ENCODE data around the gene TTLL8.

TTLL8 gene

DNA sequence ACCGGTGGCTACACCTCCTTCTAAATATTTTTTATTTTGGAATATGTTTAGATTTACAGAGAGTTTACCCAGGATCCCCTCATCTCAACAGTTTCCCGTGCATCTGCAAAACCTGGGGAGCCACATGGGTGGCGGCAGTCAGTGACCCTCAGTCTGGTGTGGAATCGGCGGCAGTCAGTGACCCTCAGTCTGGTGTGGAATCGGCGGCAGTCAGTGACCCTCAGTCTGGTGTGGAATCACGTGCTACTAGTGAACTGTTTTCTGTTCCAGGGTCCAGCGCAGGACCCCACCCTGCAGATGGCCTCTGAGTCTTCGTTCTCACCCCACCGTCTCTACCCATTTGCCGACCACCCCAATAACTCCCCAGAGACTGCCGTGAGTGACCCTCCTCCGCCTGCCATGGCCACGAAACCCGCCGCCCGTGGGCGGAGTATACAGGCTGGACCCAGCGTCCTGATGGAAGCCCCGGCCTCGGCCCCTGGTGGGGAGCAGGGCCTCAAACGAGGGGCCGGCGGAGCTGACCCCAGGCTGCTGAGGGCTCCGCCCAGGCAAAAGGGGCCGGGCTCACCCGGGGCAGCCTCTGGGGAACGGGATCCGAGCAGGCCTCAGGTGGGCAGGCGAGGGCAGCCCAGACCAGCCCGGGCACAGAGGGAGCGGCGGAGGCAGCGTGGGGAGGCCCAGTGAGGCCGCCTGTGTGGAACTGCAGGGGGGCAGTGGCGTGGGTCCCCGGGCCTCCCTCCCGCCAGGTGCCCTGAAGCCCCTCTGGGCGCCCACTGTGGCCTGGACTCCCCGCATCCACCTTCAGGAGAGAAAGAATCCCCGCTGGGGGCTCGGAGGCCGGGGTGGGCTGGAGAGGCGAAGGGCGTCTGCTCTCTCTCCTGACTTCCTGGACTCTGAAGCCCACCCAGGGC is 48.1 kb downstream of the TTLL8 start:
- TF ChIP-seq SUZ12 (IDR thresholded peaks at IDR 0.05) (no peak), BHLHE40 (IDR thresholded peaks at IDR 0.05; ENCODE audit: borderline replicate concordance) (no peak), TARDBP (IDR thresholded peaks at IDR 0.05) (no peak), HDGF (IDR thresholded peaks at IDR 0.05; ENCODE audit: borderline replicate concordance) (no peak), ELF4 (IDR thresholded peaks at IDR 0.05) (no peak), L3MBTL2 (conservative IDR thresholded peaks at IDR 0.05) (no peak), FOXK2 (IDR thresholded peaks at IDR 0.05) (no peak), CTBP1 (IDR thresholded peaks at IDR 0.05; ENCODE audit: borderline replicate concordance) (no peak), NFRKB (IDR thresholded peaks at IDR 0.05) (no peak), ARNT (IDR thresholded peaks at IDR 0.05) (no peak), LEF1 (IDR thresholded peaks at IDR 0.05; ENCODE audit: borderline replicate concordance) (no peak), ZNF384 (IDR thresholded peaks at IDR 0.05) (no peak), FOXA1 (IDR thresholded peaks at IDR 0.05) (no peak), SP1 (IDR thresholded peaks at IDR 0.05) (no peak), FOXM1 (IDR thresholded peaks at IDR 0.05; ENCODE audit: borderline replicate concordance) (no peak)
- TF ChIP-seq, protein P1, sequence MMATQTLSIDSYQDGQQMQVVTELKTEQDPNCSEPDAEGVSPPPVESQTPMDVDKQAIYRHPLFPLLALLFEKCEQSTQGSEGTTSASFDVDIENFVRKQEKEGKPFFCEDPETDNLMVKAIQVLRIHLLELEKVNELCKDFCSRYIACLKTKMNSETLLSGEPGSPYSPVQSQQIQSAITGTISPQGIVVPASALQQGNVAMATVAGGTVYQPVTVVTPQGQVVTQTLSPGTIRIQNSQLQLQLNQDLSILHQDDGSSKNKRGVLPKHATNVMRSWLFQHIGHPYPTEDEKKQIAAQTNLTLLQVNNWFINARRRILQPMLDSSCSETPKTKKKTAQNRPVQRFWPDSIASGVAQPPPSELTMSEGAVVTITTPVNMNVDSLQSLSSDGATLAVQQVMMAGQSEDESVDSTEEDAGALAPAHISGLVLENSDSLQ (IDR thresholded peaks at IDR 0.05) = no peak
- CTCF ChIA-PET = no interaction called here
- no peak for DNase-seq (ENCODE audit: extremely low spot score)
- POLR2A ChIA-PET = no interaction called here

DNA sequence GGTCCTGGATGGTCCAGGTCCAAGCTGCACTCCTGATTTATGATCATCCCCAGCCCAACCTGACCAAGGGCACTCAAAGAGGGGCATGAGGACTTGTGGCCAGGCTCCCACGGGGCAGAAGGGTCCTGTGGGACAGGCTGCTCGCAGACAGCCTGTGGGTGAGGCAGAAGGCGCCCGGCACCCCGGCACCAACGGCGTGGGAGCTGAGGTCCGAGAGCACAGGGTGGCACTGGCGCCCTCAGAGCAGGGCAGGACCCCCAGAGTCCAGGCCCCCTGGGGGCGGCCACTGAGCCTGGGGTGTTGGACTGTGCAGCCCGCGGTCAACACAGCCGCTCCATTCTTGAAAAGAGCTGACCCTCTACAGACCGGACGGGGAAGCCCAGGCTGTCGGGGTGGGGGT is 48.8 kb downstream of the TTLL8 start:
- CTCF ChIA-PET = no interaction called here
- POLR2A ChIA-PET = no interaction called here
- TF ChIP-seq SUZ12 (IDR thresholded peaks at IDR 0.05) (no peak), LEF1 (IDR thresholded peaks at IDR 0.05; ENCODE audit: borderline replicate concordance) (no peak), FOXK2 (IDR thresholded peaks at IDR 0.05) (no peak), HDGF (IDR thresholded peaks at IDR 0.05; ENCODE audit: borderline replicate concordance) (no peak), ARNT (IDR thresholded peaks at IDR 0.05) (no peak), FOXM1 (IDR thresholded peaks at IDR 0.05; ENCODE audit: borderline replicate concordance) (no peak), SP1 (IDR thresholded peaks at IDR 0.05) (no peak), BHLHE40 (IDR thresholded peaks at IDR 0.05; ENCODE audit: borderline replicate concordance) (no peak), ZNF384 (IDR thresholded peaks at IDR 0.05) (no peak), NFRKB (IDR thresholded peaks at IDR 0.05) (no peak), TARDBP (IDR thresholded peaks at IDR 0.05) (no peak), L3MBTL2 (conservative IDR thresholded peaks at IDR 0.05) (no peak), CTBP1 (IDR thresholded peaks at IDR 0.05; ENCODE audit: borderline replicate concordance) (no peak), ELF4 (IDR thresholded peaks at IDR 0.05) (no peak), FOXA1 (IDR thresholded peaks at IDR 0.05) (no peak)
- TF ChIP-seq, protein P1 (IDR thresholded peaks at IDR 0.05) = no peak
- DNase-seq (ENCODE audit: extremely low spot score) = no peak

DNA sequence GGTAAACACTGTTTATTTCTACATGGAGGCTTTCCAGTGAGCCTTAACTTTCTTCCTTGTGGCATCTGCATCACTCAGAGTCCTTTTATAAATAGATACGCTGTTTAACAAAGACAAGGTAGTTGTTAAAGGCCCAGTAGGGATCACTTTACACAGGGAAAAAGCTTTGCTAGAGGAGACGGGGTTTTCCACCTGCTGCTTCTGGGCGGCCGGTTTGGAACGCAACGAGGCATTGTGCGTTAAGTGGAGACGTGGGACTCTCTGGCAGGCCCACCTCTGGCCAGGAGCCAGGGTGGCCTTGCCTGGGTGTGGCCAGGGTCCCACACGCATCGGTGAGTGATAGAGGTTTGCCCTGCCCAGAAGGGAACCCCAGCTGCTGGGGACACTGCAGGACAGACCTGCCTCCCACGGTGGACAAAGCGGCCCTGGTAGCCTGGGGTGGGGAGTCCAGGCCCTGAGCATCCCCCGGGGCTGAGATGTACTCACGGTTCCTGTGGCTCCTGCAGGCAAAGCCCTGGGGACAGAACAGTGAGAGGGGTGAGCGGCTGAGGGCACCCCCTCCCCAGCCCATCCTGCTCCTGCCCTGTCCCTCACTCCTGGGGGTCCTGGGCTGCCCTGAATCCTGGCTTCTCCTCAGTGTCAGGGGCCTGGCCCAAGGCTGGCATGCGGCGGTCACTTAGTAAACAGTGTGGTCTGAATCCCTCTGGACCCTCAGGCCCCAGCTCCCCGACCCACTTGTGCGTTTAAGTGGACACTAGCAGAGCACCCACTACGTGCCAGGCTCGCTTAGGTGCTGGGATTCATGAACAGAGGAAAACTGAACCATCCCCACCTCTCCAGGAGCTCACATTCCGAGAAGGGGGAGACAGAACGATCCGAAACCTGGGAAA is 49.7 kb downstream of the TTLL8 start:
- DNase-seq (ENCODE audit: extremely low spot score) = no peak
- CTCF ChIA-PET = no interaction called here
- POLR2A ChIA-PET = no interaction called here
- TF ChIP-seq HDGF (IDR thresholded peaks at IDR 0.05; ENCODE audit: borderline replicate concordance) = no peak
- no peak for TF ChIP-seq L3MBTL2 (conservative IDR thresholded peaks at IDR 0.05)
- TF ChIP-seq FOXK2 (IDR thresholded peaks at IDR 0.05) = no peak
- no peak for TF ChIP-seq SUZ12 (IDR thresholded peaks at IDR 0.05)
- TF ChIP-seq TARDBP (IDR thresholded peaks at IDR 0.05) = no peak
- TF ChIP-seq, protein P1 (IDR thresholded peaks at IDR 0.05) = no peak
- no peak for TF ChIP-seq SP1 (IDR thresholded peaks at IDR 0.05)
- no peak for TF ChIP-seq ARNT (IDR thresholded peaks at IDR 0.05)
- no peak for TF ChIP-seq NFRKB (IDR thresholded peaks at IDR 0.05)

DNA sequence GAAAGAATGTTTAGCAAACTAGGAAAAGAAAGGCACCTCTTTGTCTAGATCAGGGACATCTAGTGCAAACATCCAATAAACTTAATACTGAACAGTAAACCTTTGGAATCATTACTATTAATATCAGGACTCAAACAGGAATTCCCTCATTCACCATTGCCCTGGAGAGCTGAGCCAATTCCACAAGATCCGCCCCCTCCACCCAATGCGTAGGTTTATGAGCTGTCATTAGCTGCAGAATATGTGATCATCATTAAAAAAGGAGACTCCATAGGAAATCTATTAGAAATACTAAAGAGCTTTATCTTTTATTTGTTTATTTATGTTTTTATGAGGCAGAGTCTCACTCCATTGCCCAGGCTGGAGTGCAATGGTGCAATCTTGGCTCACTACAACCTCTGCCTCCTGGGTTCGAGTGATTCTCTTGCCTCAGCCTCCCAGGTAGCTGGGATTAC is 51.0 kb downstream of the TTLL8 start:
- CTCF ChIA-PET = interaction anchor here (0.8 kb wide), 1 partner anchor 17 kb away, joined by 3 read pairs; no protein-coding TSS in a partner anchor
- no peak for DNase-seq (ENCODE audit: extremely low spot score)
- TF ChIP-seq CTBP1 (IDR thresholded peaks at IDR 0.05; ENCODE audit: borderline replicate concordance) (no peak), ZNF384 (IDR thresholded peaks at IDR 0.05) (no peak), HDGF (IDR thresholded peaks at IDR 0.05; ENCODE audit: borderline replicate concordance) (no peak), TARDBP (IDR thresholded peaks at IDR 0.05) (no peak), FOXK2 (IDR thresholded peaks at IDR 0.05) (no peak), SP1 (IDR thresholded peaks at IDR 0.05) (no peak), L3MBTL2 (conservative IDR thresholded peaks at IDR 0.05) (no peak), LEF1 (IDR thresholded peaks at IDR 0.05; ENCODE audit: borderline replicate concordance) (no peak), NFRKB (IDR thresholded peaks at IDR 0.05) (no peak), BHLHE40 (IDR thresholded peaks at IDR 0.05; ENCODE audit: borderline replicate concordance) (no peak), ARNT (IDR thresholded peaks at IDR 0.05) (no peak), SUZ12 (IDR thresholded peaks at IDR 0.05) (no peak), ELF4 (IDR thresholded peaks at IDR 0.05) (no peak)
- TF ChIP-seq, protein P1 (IDR thresholded peaks at IDR 0.05) = no peak; the same call in 1 of the 2 replicates
- POLR2A ChIA-PET = interaction anchor here (0.9 kb wide), 1 partner anchor 46 kb away, joined by 3 read pairs; no protein-coding TSS in a partner anchor
